ENCODE measurements around the gene PCSK6.

- TF ChIP-seq CTCF (IDR thresholded peaks at IDR 0.05; ENCODE audit: insufficient read depth, low read depth, low read length) (no peak), EZH2 (IDR thresholded peaks at IDR 0.05; ENCODE audit: insufficient read depth, low read length) (no peak)
Measured at GRCh38 chr15:101380146-101380545, 109.4 kb downstream of the PCSK6 start.
